HepG2 (cell line): ENCODE data around the gene GGACT. TPM values are rescaled to one million over a fixed set of nuclear protein-coding genes. Genes with fewer than 3 reads are reported as not detected.
A peak's percentile ranks its signal among the peaks of the same experiment; 100 is the strongest.

ENCODE experiments used
- AKNA ChIP-seq: sonication (generic); formaldehyde crosslinking; IDR thresholded peaks from 2 replicates; pipeline ENCODE4 v1.4.0; 2020; ENCODE audit warnings: missing genetic modification reagents, borderline replicate concordance
- GATAD2A ChIP-seq: IDR thresholded peaks from 2 replicates; pipeline ENCODE4 v1.6.1; 2016
- GRHL1 ChIP-seq: sonication (generic); formaldehyde crosslinking; conservative IDR thresholded peaks from 2 replicates; pipeline ENCODE4 v1.8.0; 2022; ENCODE audit warnings: missing genetic modification reagents
- HNF1A ChIP-seq, 2 experiments: sonication (generic) in 1 of 2; formaldehyde crosslinking in 1 of 2; IDR thresholded peaks; 2 replicates each; pipeline versions ENCODE4 v1.4.0 to v1.6.1; 2016 to 2020; ENCODE audit warnings: borderline replicate concordance in 1 of 2, low read depth in 1 of 2, mild to moderate bottlenecking in 1 of 2, missing genetic modification reagents in 1 of 2
- HNF4A ChIP-seq: sonication (generic); formaldehyde crosslinking; IDR thresholded peaks from 2 replicates; pipeline ENCODE4 v1.4.0; 2020; ENCODE audit warnings: missing genetic modification reagents
- HOMEZ ChIP-seq: IDR thresholded peaks from 2 replicates; pipeline ENCODE4 v1.6.1; 2016; ENCODE audit warnings: low read depth
- MED8 ChIP-seq: sonication (generic); formaldehyde crosslinking; IDR thresholded peaks from 2 replicates; pipeline ENCODE4 v1.8.1; 2023; ENCODE audit warnings: mild to moderate bottlenecking, missing genetic modification reagents; ENCODE audit not compliant: insufficient replicate concordance
- RXRB ChIP-seq: IDR thresholded peaks from 2 replicates; pipeline ENCODE4 v1.6.1; 2016; ENCODE audit warnings: borderline replicate concordance, missing genetic modification reagents, missing compliant biosample characterization
- SAP130 ChIP-seq: IDR thresholded peaks from 2 replicates; pipeline ENCODE4 v1.6.1; 2016; ENCODE audit warnings: low read depth
- TEAD3 ChIP-seq: optimal IDR thresholded peaks from 2 replicates; pipeline ENCODE3; 2016; ENCODE audit warnings: borderline replicate concordance
- ZNF687 ChIP-seq: sonication (generic); formaldehyde crosslinking; IDR thresholded peaks from 2 replicates; pipeline ENCODE4 v1.5.1; 2020; ENCODE audit warnings: mild to moderate bottlenecking, missing genetic modification reagents, moderate library complexity
- polyA plus RNA-seq, 8 experiments: library from polyadenylated mRNA; depleted of rRNA in 3 of 8; stranded (reverse) in 7 of 8; unstranded in 1 of 8; fragments of >200 nt; fragmentation: Illumina TruSeq in 4 of 8; extraction: Trizol in 4 of 8; gene quantifications; 2 replicates each; pipeline versions ENCODE4 v1.2.1 to v1.2.3, GENCODE V29; 2011 to 2016; ENCODE audit warnings: low read depth in 4 of 8, missing spikeins in 1 of 8, mixed read lengths in 1 of 8; ENCODE audit not compliant: insufficient read depth in 1 of 8
- total RNA-seq, 5 experiments: library from RNA; depleted of rRNA; stranded (reverse); fragments of >200 nt; fragmentation: Illumina TruSeq; extraction: Trizol; gene quantifications; 2 replicates each; pipeline ENCODE4 v1.2.3, GENCODE V29; 2016; ENCODE audit warnings: low read depth in 1 of 5

GGACT gene
- total and polyA plus RNA-seq, 2 of the 13 experiments (the other 11 are each of a cell fraction or from before 2014, with no cell fraction given), result 1.7 to 1.9 TPM

GRCh38 chr13:100561599-100562204, 26.9 kb downstream of the GGACT start (continued):
- TF ChIP-seq HOMEZ (CRISPR knock-in tag) (0 out of 2 replicates have a peak, but pooled peaks have one; percentile 50), GATAD2A (CRISPR knock-in tag) (peak; percentile 41; the same call in 1 of the 2 replicates), HNF4A (CRISPR knock-in tag) (peak; percentile 50; the same call in 1 of the 2 replicates), MED8 (CRISPR knock-in tag) (no peak), TEAD3 (CRISPR knock-in tag) (peak; percentile 30), ZNF687 (CRISPR knock-in tag) (peak; percentile 29), AKNA (no peak), RXRB (CRISPR knock-in tag) (peak; percentile 41; the same call in 1 of the 2 replicates), GRHL1 (no peak), SAP130 (CRISPR knock-in tag) (peak; percentile 42; the same call in 1 of the 2 replicates), HNF1A (IDR thresholded peaks at IDR 0.05; ENCODE audit: low read depth) (peak; percentile 33; the same call in 1 of the 2 replicates), HNF1A (CRISPR knock-in tag; IDR thresholded peaks at IDR 0.05; ENCODE audit: borderline replicate concordance) (no peak)
